K562 (cell line): ENCODE data around the gene IGF2BP1. TPM values are rescaled to one million over a fixed set of nuclear protein-coding genes. Genes with fewer than 3 reads are reported as not detected.

Experiments used
- ATF2 ChIP-seq: sonication (generic); formaldehyde crosslinking; IDR thresholded peaks from 2 replicates; pipeline ENCODE4 v1.8.1; 2022; ENCODE audit warnings: missing genetic modification reagents
- CBFA2T2 ChIP-seq: fragments of 450-650 bp; conservative IDR thresholded peaks from 2 replicates; pipeline ENCODE4 v1.6.1; 2017; ENCODE audit warnings: mild to moderate bottlenecking
- CC2D1A ChIP-seq: fragments of 450-650 bp; IDR thresholded peaks from 2 replicates; pipeline ENCODE4 v1.6.1; 2017; ENCODE audit warnings: mild to moderate bottlenecking
- CHCHD3 ChIP-seq: fragments of 250-450 bp; sonication (Bioruptor Pico); IDR thresholded peaks from 2 replicates; pipeline ENCODE4 v2.1.2; 2022; ENCODE audit warnings: mild to moderate bottlenecking
- CHD4 ChIP-seq: fragments of 200-600 bp; sonication (generic); IDR thresholded peaks from 3 replicates; pipeline ENCODE4 v1.6.1; 2012; ENCODE audit warnings: low read depth, mild to moderate bottlenecking, mixed read lengths, low read length, inconsistent platforms; ENCODE audit not compliant: insufficient read depth, insufficient replicate concordance, poor library complexity, severe bottlenecking
- DPF2 ChIP-seq: fragments of 450-650 bp; IDR thresholded peaks from 2 replicates; pipeline ENCODE4 v1.6.1; 2016
- HNRNPL ChIP-seq: fragments of 200-400 bp; formaldehyde crosslinking; IDR thresholded peaks from 2 replicates; pipeline ENCODE4 v1.6.1; 2017; ENCODE audit warnings: low read depth, mild to moderate bottlenecking, low read length
- KLF16 ChIP-seq: IDR thresholded peaks from 2 replicates; pipeline ENCODE4 v1.6.1; 2016; ENCODE audit warnings: antibody characterized with exemption
- MLLT1 ChIP-seq, 2 experiments: fragments of 450-650 bp; IDR thresholded peaks; 2 replicates each; pipeline ENCODE4 v1.6.1; 2016
- MXI1 ChIP-seq: IDR thresholded peaks from 2 replicates; pipeline ENCODE4 v1.6.1; 2011; ENCODE audit warnings: low read depth, mild to moderate bottlenecking, improper control_type of control experiment, low read length
- NFIC ChIP-seq: fragments of 450-650 bp; IDR thresholded peaks from 2 replicates; pipeline ENCODE4 v1.6.1; 2017; ENCODE audit warnings: mild to moderate bottlenecking, inconsistent platforms
- NFYB ChIP-seq: IDR thresholded peaks from 2 replicates; pipeline ENCODE4 v1.6.1; 2011; ENCODE audit warnings: mild to moderate bottlenecking, moderate library complexity; ENCODE audit not compliant: insufficient read length; ENCODE audit errors: extremely low read depth
- POLR2A ChIP-seq: fragments of 450-650 bp; conservative IDR thresholded peaks from 2 replicates; pipeline ENCODE4 v1.6.1; 2016
- RB1 ChIP-seq: fragments of 450-650 bp; IDR thresholded peaks from 2 replicates; pipeline ENCODE4 v1.6.1; 2017; ENCODE audit warnings: low read depth, mild to moderate bottlenecking
- SP2 ChIP-seq: IDR thresholded peaks from 2 replicates; pipeline ENCODE4 v1.6.1; 2011; ENCODE audit warnings: mild to moderate bottlenecking, low read depth, low read length, moderate library complexity; ENCODE audit not compliant: poor library complexity, severe bottlenecking; ENCODE audit errors: extremely low read depth
- ZFPM2 ChIP-seq: fragments of 250-450 bp; sonication (Bioruptor Pico); IDR thresholded peaks from 2 replicates; pipeline ENCODE4 v1.5.1; 2022; ENCODE audit warnings: mild to moderate bottlenecking
- ZNF436 ChIP-seq: fragments of 250-450, 450-650 bp; sonication (Bioruptor Pico); formaldehyde crosslinking; IDR thresholded peaks from 2 replicates; pipeline ENCODE4 v1.7.0; 2020; ENCODE audit warnings: mild to moderate bottlenecking
- ZNF609 ChIP-seq: sonication (generic); formaldehyde crosslinking; IDR thresholded peaks from 2 replicates; pipeline ENCODE4 v1.8.1; 2023; ENCODE audit warnings: missing genetic modification reagents, mild to moderate bottlenecking, borderline replicate concordance
- ZNF79 ChIP-seq: fragments of 250-450 bp; sonication (Bioruptor Pico); IDR thresholded peaks from 2 replicates; pipeline ENCODE4 v1.4.0; 2020; ENCODE audit warnings: low read depth, mild to moderate bottlenecking, moderate library complexity
- polyA plus RNA-seq, 8 experiments: library from polyadenylated mRNA; depleted of rRNA in 4 of 8; stranded (reverse) in 5 of 8; unstranded in 3 of 8; fragments of >200 nt; fragmentation: Nextera tagmentation in 2 of 8; fragmentation: Illumina TruSeq in 1 of 8; extraction: Ambion mirVana in 2 of 8; extraction: Trizol in 1 of 8; gene quantifications; 2 replicates each; pipeline versions ENCODE4 v1.2.1 to v1.2.3, GENCODE V29; 2011 to 2014; ENCODE audit warnings: inconsistent platforms in 1 of 8, missing spikeins in 1 of 8
- total RNA-seq, 7 experiments: library from RNA; depleted of rRNA in 6 of 7; stranded (reverse); fragments of >200 nt in 6 of 7; fragmentation: Illumina TruSeq in 2 of 7; extraction: Trizol in 2 of 7; gene quantifications; 2 replicates each; pipeline versions ENCODE4 v1.2.1 to v1.2.3, GENCODE V29; 2011 to 2021; ENCODE audit warnings: low replicate concordance in 1 of 7
- TF ChIP-seq, protein P1 (sequence below): fragments of 450-650 bp; IDR thresholded peaks from 2 replicates; pipeline ENCODE4 v1.6.1; 2016; ENCODE audit warnings: mild to moderate bottlenecking

IGF2BP1 gene
- total and polyA plus RNA-seq, 9 of the 15 experiments (the other 6 are each of a cell fraction or from before 2014, with no cell fraction given) = 13.0 to 318 (median 53.6) TPM

DNA sequence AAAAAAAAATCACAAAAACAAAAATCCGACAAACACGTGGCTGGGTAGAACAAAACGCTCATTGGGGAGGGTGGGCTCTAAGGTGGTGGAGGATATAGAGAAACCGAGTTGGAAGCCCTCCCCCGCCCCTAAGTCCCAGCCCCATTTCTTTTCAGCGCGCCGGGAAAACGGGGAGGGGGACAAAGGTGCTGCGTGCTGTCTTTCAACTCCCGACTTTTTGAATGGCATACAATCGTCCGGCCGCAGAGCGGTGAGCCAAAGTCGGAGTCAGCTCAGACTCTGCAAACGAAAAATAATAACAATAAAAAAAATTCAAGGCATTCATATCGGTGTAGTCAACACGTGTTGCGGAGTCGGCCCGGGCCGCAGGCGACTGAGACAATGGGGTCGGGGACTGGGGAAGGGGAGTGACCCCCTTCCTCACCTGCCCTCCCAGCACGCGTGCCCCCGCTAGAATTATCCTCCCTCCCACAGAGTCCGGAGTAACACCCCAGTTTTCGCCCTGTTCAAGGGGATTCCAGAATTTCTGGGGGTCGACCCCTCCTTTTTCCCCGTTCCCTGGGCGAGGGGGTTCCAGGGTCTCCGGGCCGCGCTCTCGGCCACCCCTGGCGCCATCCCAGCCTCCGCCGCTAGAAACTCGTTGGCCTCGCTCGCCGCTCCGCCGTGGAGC is 1.7 kb upstream of the IGF2BP1 start (continued):
- TF ChIP-seq, protein P1, sequence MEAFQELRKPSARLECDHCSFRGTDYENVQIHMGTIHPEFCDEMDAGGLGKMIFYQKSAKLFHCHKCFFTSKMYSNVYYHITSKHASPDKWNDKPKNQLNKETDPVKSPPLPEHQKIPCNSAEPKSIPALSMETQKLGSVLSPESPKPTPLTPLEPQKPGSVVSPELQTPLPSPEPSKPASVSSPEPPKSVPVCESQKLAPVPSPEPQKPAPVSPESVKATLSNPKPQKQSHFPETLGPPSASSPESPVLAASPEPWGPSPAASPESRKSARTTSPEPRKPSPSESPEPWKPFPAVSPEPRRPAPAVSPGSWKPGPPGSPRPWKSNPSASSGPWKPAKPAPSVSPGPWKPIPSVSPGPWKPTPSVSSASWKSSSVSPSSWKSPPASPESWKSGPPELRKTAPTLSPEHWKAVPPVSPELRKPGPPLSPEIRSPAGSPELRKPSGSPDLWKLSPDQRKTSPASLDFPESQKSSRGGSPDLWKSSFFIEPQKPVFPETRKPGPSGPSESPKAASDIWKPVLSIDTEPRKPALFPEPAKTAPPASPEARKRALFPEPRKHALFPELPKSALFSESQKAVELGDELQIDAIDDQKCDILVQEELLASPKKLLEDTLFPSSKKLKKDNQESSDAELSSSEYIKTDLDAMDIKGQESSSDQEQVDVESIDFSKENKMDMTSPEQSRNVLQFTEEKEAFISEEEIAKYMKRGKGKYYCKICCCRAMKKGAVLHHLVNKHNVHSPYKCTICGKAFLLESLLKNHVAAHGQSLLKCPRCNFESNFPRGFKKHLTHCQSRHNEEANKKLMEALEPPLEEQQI = no peak
- no peak for TF ChIP-seq ZNF609 (CRISPR knock-in tag)
- TF ChIP-seq NFYB = no peak
- peak in 1 of 2 experiments; percentile 36; a peak in 1 of 4 replicates for TF ChIP-seq MLLT1 (IDR thresholded peaks at IDR 0.05)
- no peak for TF ChIP-seq ZNF79
- TF ChIP-seq NFIC = no peak
- no peak for TF ChIP-seq RB1
- peak; percentile 79; the same call in 1 of the 2 replicates for TF ChIP-seq DPF2
- TF ChIP-seq MXI1 = peak; percentile 33
- no peak for TF ChIP-seq CHD4
- no peak for TF ChIP-seq CHCHD3
- TF ChIP-seq POLR2A = peak; percentile 83
- no peak for TF ChIP-seq KLF16
- TF ChIP-seq CBFA2T2 = no peak
- no peak for TF ChIP-seq ATF2 (CRISPR knock-in tag)
- no peak for TF ChIP-seq ZNF436
- no peak for TF ChIP-seq SP2
- no peak for TF ChIP-seq CC2D1A
- TF ChIP-seq ZFPM2 (CRISPR knock-in tag) = no peak
- no peak for TF ChIP-seq HNRNPL
